ENCODE results near the gene MTMR10.

- TF ChIP-seq POLR2AphosphoS5 (IDR thresholded peaks at IDR 0.05; ENCODE audit: insufficient read depth, low read depth, low read length) (no peak), EZH2 (IDR thresholded peaks at IDR 0.05; ENCODE audit: borderline replicate concordance, low read depth, low read length, severe bottlenecking) (no peak), POLR2A (IDR thresholded peaks at IDR 0.05; ENCODE audit: low read depth, low read length) (no peak), CTCF (IDR thresholded peaks at IDR 0.05; ENCODE audit: extremely low read depth in 1 of 2, insufficient read depth in 1 of 2, low read depth in 1 of 2, low read length in 2 of 2) (no peak), GATA2 (IDR thresholded peaks at IDR 0.05; ENCODE audit: insufficient read depth, insufficient read length, low read depth, low read length) (no peak), MYC (IDR thresholded peaks at IDR 0.05; ENCODE audit: low read depth, low read length) (no peak), MAX (IDR thresholded peaks at IDR 0.05; ENCODE audit: insufficient read depth, insufficient read length) (no peak)
These were observed 69.5 kb downstream of the MTMR10 start for GRCh38 chr15:30921781-30922479.
